Hepatic stellate cell (primary cell): ENCODE measurements around the gene CCDC69.
"Not testable (repeated sequence)": the region's sequence is repeated elsewhere in the genome, so short reads cannot be mapped to it uniquely, and the experiment has no call there.

ENCODE experiments used
- DNase-seq: peaks from one replicate; pipeline ENCODE4 v3.0.0; 2011; ENCODE audit warnings: low spot score

The CCDC69 gene

DNA sequence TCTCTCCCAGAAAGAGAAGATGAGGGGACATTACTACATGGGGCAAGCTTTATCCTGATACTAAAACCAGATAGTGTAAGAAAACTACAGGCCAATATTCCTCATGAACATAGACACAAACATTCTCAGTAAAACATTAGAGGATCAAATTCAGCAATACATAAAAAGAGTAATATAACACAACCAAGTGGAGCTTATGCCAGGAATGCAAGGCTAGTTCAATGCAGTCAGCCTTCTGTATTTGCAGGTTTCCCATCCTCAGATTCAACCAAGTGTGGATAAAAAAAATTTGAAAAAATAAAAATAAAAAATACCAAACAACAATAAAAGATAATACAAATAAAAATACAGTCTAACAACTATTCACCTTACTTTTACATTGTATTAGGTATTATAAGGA, 31.3 kb downstream of the CCDC69 start:
- DNase-seq, result no peak

DNA sequence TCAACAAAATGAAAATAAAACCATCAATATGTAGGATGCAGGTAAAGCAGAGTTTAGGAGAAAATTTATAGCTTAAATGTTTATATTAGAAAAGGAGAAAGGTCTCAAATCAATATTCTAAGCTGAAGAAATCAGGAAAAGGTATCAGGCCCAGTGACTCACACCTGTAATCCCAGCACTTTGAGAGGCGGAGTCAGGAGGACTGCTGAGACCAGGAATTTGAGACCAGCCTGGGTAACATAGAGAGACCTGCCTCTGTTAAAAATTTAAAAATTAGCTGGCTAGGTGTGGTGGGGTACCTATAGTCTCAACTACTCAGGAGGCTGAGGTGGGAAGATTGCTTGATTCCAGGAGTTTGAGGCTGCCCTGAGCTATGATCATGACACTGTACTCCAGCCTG, 32.2 kb downstream of the CCDC69 start:
- no peak for DNase-seq

DNA sequence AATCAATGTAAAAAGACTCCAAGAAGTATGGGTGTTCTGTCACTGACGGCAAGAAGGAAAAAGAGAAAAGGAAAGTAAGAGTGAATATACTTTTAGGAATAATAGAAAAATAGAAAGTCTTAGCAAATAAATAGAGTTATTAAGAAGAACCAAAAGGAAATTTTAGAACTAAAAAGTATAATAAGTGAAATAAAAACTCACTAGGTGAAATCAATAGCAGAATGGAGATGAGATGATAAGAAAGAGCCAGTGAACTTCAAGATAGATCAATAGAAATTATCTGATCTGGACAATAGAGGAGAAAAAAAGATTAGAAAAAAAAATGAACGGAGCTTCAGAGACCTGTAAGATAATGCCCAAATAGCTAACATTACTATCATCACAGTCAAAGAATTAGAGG, 34.7 kb downstream of the CCDC69 start:
- no peak for DNase-seq

DNA sequence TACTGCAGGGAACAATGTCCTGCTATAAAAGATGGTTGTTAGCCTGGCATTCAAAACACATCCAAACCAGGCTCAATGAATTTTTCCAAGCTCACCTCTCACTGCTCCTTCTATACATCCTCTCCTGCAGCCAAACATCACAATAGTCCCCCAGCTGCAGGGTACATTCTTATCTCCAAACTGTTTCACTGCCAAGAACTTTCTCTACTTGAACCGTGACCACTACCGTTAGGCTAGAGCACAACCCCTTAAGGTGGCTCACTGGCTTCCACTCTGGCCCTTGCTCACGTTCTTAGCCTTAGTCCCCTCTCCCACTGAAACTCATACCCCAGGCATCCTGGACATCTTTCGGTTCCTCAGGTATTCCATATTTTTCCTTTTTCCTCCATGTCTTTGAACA, 37.4 kb downstream of the CCDC69 start:
- no peak for DNase-seq

DNA sequence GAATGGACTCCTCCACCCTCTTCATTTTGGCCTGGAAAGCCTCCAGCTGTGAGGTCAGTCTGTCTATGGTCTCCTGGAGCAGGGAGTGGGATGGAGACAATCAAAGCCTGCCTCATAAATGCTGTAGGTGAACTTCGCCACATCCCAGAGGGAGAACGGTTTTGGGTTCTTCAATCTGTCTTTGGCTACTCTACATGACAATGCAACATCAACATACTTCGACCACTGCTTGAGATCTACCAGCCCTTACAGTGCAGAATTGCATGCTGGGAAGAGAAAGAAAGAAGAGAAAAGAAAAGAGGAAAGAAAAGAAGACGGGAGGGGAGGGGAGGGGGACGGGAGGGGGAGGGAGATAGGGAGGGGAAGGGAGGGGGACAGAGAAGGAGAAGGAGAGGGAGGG, 37.8 kb downstream of the CCDC69 start:
- DNase-seq, result no peak

DNA sequence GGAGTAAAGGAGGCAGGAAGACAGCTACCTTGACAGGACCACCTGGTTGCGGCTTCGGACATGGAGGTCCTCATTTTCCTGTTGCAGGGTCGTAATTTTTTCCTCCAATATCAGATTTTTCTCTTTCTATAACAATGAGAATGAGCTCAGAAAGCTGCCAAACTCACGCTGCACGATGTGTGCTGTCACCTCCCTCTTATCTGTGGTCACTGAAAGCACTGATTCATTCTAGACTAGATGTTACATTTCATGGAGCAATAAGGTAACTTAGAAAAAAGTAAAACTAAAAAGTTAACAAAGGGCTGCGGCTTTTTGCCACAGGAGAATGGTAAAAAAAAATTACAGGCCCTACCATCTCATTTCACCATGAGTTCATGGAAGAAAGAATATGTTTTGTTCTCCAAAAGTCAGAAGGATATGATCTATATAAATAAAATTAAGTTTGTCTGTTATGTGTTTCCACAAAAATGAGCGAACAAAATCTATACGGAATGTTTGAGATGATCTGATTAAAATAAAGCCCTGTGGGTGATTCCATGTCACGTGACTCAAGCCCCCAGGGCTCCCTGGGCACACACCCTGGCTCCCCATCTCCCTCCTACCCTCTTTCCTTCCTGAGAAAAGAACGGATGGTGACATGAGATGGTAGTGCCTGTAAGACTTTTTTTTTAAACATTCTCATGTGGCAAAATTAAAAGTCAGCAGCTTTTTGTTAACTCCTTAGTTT, 39.4 kb downstream of the CCDC69 start:
- DNase-seq, result no peak

DNA sequence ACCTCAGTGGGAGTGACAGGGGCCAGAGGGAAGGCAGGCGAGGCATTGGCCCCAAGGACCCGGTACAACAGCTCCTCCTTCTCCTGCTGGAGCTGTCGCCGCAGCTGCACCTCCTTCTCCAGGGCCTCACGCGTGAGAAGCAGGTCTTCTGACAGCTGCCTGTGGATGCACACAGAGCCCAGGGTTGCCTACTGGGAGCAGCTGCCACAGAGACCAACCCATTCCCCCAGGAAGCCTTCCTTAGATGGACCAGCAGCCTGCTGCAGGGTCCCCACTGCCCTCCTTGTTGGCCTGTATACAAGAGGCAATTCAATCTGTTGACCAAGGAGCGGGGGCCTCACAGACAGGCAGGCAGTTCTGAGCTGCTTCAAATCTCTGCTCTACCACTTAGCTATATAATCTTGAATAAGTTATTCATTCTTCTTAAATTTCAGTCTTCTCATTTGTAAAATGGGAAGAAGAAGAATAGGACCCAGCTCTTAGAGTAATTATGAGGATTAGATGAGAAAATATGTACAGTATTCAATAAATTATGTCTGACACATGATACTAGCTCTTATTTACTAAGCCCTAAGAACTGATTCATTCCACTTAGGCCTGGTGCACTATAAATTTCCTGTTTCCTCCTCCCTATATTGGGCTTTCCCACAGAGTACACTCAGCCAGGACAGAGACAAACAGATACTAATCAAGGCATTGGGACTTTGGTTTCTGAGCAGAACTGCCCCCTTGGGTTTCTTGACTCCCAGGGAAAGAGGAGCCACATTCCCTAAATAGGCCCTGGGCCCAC, 40.2 kb downstream of the CCDC69 start:
- no peak for DNase-seq

DNA sequence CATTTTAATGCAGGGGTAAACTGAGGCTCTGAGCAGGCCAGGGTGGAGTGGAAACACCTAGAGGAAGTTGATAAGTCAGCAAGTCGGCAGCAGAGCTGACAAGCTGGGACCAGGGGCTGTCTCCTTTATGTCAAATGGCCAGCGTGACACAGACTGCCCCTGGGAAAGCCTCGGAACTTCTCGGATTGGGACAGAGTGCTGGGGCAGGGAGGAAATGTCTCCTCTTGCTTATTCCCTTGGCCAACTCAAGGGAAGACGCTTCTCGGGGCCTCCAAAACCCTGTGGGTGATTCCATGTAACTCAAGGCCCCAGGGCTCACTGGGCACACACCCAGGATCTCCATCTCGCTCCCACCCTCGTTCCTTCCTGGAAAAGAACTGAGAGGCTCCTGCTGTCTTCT, 40.9 kb downstream of the CCDC69 start:
- no peak for DNase-seq

DNA sequence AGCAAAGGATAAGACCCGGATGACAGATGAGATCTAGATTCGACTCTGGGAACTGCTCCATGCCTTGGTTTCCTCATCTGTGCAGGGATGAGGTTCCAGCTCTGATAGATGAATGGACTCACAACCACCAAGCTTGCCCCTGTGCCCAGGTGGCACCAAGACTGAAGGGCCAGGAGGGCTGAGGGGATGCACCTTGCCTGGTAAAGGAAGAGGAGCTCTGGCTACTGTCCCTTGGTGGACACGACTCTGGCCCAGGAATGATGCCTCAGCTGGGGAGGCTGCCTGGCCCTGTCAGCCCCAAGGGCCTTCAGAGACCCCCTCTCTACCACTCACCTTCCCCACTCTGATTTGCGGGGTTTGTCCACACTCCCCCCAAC, 41.4 kb downstream of the CCDC69 start:
- DNase-seq, result no peak

DNA sequence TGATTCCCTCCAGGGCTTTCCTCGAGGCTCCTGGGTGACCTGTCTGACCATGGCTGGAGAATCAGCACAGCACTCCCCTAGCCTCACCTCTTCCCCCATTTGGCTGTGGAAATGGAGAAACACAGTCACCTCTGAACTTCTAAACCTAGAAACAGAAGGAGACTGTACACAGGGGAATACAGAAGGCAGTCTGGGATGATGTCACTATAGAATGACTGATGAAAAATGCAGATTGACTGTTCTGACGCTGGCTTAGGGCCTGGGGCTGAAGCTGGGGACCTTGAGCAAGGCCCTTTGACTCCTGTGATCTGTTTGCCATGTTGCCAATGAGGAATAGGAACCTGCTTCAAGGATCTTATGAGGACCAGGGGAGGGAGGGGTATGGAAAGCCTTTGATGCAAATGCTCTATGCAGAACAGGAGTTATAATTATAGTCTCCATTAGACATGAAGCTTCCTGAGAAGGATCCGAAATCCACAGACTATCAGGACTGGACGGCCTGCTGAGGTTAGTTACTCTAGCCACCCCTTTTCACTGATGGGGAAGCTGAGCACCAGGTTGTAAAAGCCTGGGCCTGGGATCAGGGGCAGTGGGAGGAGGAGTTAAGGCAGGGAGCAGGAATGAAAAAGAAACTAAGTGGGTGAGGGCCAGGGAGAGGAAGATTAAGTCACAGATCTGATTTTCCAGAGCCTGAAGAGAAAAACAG, 41.9 kb downstream of the CCDC69 start:
- DNase-seq, result no peak

DNA sequence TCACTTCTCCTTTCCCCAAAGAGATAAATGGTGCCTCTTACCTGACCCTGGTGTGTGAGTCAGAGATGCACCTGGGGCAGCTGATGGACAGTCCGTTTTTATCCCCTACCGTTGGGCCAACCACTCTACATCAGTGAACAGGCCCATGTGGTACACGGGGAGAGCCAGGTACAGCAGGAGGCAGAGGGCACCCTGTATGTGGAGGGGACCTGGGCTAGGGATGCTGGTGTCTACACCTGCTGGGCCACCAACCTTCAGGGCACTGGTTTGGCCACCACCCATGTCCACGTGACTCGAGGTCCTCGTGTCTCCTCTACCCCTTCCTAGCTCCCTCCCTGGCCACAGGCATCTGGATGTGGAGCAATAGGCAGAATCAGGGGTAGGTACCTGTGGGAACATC, 43.6 kb downstream of the CCDC69 start:
- no peak for DNase-seq

DNA sequence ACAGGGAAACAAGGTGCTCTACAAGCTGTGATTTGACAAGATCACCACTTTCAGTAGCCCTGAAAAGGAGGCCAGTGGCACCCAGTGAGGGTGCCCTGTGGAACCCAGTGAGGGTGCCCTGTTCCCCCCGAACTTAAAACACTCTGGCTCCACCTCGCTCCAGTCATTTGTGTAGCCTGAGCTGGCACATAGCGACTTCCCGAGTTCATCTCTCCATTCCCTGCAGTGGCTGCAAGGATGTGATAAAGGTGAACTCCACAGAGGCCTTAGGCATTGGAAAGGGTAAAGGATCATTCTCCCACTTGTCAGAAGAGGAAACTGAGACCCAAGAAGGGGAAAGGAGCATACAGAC, 44.4 kb downstream of the CCDC69 start:
- DNase-seq, result no peak

DNA sequence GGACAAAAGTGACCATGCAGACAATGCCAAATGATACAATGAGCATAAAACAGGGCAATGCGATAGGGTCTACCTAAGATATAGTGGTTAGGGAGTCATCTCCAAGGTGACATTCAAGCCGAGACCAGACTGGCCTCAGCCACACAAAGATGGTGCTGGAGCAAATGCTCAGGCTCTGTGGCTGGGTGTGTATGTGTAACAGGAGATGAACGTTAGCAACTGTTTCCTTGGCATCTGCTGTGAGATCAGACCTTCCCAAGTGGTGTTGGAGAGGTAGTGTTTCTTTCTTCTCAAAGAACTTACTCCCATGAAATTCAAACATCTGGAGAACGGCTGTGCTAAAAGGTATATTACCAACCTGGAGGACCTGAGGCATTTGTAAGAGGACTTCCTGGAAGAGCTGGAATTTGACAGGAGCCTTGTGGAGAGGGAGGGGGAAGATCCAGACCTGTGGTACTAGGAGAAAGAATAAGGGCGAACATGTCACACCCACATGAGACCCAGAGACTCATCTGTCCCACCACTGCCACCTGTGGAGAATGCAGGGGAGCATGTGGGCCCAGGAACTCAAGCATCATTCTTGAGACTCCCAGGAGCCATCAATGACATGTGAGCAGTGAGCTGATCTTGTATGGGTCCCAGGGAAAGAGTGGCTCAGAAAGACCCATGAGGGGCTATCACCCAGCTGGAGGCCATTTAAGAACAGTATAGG, 45.0 kb downstream of the CCDC69 start:
- DNase-seq, result no peak

DNA sequence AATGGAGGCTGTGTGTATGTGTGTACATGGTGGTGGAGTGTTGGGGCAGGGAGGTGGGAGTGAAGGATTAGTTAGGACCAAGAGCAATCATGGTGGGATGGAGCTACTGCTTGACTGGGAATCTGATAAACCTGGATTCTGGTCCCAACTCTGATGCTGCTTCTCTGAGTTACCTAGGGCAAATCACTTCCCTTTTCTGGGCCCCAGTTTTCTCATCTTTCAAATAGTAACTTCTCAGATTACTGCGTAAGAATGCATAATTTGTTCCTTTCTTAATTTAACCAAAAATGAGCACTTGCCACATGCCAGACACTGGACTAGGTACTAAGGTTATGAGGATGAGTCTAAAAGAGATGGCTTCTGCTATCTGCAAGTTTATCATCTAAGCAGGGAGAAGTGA, 45.5 kb downstream of the CCDC69 start:
- DNase-seq, result no peak

DNA sequence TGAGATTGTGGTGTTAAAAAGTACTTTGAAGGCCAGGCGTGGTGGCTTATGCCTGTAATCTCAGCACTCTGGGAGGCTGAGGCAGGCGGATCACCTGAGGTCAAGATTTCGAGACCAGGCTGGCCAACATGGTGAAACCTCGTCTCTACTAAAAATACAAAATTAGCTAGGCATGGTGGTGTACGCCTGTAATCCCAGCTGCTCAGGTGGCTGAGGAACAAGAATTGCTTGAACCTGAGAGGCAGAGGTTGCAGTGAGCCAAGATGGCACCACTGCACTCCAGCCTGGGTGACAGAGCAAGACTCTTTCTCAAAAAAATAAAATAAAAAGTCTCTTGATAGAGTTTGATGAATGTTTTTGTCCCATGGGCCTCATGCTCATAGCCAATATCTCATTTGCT, 47.6 kb downstream of the CCDC69 start:
- DNase-seq, result not testable (repeated sequence)

DNA sequence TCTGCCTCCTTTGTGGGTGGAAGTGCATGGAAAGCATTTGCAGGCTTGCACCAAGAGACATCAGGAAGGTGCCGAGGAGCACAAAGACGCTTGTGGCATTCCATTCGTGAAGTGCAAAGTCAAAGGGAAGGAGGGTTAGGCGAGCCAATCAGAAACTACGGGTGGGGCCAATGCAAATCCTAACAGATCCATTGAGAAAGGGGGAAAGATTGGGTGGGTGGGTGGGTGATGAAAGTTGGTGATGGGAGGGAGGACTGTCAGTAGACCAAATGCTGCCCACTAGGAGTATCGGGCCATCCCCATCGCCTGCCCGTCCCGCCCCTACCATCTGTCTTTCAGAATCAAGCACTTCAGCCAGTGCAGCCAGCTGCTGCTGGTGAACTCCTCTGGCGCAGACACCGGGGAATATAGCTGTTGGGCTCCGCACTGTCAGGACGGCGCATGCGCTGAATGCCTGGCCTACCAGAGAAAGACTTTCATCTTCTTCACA, 49.2 kb downstream of the CCDC69 start:
- peak; percentile 47 for DNase-seq

DNA sequence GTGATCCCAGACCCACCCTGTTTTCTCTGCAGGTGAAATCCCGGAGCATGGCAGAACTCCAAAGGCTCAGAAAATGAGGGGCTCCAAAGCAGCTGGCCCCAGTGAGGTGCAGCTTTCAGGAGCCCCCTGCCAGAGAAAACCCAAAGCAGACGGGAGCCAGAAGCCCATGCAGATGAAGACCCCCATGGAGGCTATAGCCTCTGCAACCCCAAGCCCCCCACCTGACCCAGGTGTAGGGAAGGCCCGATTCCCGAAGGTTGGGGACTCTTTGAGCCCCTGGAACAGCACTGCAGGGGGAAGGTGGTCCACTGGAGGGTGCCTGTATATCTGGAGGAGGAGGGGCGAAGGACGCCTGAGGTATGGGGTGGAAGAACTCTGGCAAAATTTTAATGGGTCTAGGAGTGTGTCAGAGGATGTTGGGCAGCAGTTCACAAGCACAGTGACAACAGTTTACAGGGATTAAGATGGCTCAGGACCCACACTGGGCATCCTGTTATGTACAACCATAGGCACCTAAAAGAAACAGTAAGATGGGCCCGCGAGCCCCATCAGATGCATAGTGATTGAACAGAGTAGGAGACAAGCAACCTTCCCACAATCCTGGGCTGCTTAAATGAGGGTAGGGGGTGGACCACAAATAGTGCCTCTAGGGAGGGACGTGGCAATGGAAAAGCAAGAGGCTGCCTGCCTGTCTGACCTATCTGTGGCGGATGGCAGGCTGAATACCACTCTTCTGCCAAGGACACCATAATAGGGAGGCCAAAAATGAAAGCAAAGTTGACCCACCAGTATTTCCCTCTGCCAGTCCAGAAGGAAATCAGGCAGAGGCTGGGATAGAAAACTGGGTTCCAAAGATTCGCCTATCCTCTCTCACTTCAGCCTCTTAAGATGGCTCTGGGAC, 49.9 kb downstream of the CCDC69 start:
- DNase-seq, result no peak

DNA sequence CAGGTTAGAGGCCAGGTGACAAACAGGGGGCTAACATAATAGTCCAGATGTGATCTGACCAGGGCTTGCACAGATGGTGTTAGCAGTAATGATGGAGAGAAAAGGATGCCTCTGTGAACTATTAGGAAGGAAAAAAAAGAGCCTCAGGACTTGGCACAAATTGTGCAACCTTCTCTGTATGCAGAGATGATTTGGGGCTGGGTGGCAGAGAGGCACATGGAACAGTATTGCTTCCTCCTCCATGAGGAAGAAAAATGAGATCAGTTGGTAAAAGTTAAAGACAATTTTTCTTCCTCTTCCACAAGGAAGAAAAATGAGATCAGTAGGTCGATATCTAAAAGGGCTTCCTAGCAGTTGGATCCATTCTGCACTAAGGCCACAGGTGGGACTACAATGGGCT, 52.4 kb downstream of the CCDC69 start:
- DNase-seq, result no peak

DNA sequence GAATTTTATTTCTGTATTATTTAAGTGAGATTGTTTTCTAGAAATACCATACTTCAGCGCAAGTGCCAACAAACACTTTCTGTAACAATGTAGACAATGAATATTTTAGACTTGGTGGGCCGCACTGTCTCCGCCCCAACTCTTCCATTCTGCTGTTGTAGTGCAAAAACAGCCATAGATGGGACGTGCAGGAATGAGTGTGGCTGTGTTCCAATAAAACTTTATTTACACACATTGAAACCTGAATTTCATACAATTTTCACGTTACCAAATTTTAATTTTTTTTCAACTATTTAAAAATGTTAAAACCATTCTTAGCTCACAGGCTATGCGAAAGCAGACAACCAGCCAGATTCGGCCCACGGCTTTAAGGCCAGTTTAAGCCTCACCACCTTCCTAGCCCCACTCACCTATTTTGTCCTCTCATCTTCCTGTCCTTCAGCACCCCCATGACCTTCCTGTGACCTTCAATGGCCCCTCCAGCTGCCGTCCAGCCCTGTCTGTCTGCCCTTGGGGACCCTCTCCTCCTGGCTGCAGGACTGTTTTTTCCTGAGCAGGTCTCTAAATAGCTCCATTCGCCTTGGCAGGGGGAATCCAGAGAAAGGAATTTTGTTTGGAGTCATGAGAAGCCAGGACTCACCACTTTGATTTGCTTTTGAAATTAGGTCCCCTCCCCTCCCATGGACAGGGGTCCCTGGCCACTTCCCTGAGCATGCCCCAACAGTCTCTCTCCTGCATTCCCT, 55.1 kb downstream of the CCDC69 start:
- no peak for DNase-seq

DNA sequence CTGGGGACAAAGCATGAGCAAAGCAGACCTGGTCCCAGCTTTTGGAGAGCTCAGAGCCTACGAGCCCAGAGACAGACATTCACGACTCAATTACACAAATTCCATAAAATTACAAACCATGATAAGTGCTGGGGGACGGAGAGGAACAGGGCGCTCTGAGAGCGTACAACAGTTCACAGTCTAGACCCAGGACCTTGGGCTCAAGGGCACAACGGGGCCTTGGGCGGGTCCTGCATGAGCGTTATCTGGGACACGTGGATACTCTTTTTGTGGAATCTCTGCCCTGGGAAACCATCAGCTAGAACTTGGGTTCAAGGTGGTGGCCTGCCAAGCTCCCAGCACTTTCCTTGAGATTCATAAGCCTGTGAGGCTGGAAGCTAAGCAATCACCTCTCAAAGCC, 56.9 kb downstream of the CCDC69 start:
- DNase-seq, result no peak
